ENCODE results near the gene MAGEB2. TPM values are rescaled to one million over a fixed set of nuclear protein-coding genes. Genes with fewer than 3 reads are reported as not detected.

The MAGEB2 gene
- polyA plus RNA-seq, 1 donor from 2014 or later: not detected

- H3F3A ChIP-seq (ENCODE audit: insufficient read depth, low read length, poor library complexity, severe bottlenecking): no peaks in the 10 kb centered on the region
- H3K27me3 ChIP-seq (ENCODE audit: insufficient read depth, low read depth, low read length): no peaks in the 10 kb centered on the region
- H4K20me1 ChIP-seq (ENCODE audit: insufficient read depth): no peaks in the 10 kb centered on the region
- no peaks in the 10 kb centered on the region for H3K36me3 ChIP-seq (ENCODE audit: insufficient read depth, low read length)
- H3K9ac ChIP-seq (ENCODE audit: low read length): no peak overlapping the region
- no peaks in the 10 kb centered on the region for H3K9me3 ChIP-seq (ENCODE audit: low read length)
- H3K4me3 ChIP-seq (ENCODE audit: low read length): no peak overlapping the region
- H2AFZ ChIP-seq (ENCODE audit: low read depth, low read length): no peak overlapping the region
- no peak for TF ChIP-seq MXI1 (conservative IDR thresholded peaks at IDR 0.05; ENCODE audit: poor library complexity, severe bottlenecking)
- TF ChIP-seq TAF1 (IDR thresholded peaks at IDR 0.05; ENCODE audit: low read depth): no peak
- TF ChIP-seq RAD21 (conservative IDR thresholded peaks at IDR 0.05): no peak
- TF ChIP-seq CTCF (IDR thresholded peaks at IDR 0.05; ENCODE audit: poor library complexity, severe bottlenecking): no peak
- no peak for TF ChIP-seq EP300 (conservative IDR thresholded peaks at IDR 0.05; ENCODE audit: poor library complexity, severe bottlenecking)
- no peak for TF ChIP-seq EZH2 (IDR thresholded peaks at IDR 0.05; ENCODE audit: borderline replicate concordance, insufficient read depth, low read length, poor library complexity, severe bottlenecking)
- no peak for TF ChIP-seq REST (IDR thresholded peaks at IDR 0.05; ENCODE audit: borderline replicate concordance)
- no peak for TF ChIP-seq POLR2AphosphoS5 (IDR thresholded peaks at IDR 0.05)
- TF ChIP-seq SMC3 (conservative IDR thresholded peaks at IDR 0.05; ENCODE audit: poor library complexity): no peak
- no peak overlapping the region for H3K27ac ChIP-seq (ENCODE audit: low read length)
- no peaks in the 10 kb centered on the region for H3K79me2 ChIP-seq (replicated peaks; ENCODE audit: insufficient read depth, low read length)
- H3K4me2 ChIP-seq (ENCODE audit: low read length): no peak overlapping the region
- no peaks in the 10 kb centered on the region for H3K9me2 ChIP-seq (ENCODE audit: insufficient read depth, low read length)
These were observed 9.2 kb downstream of the MAGEB2 start for GRCh38 chrX:30224536-30224935.

GRCh38 chrX:30228526-30228925 is 13.2 kb downstream of the MAGEB2 start:
- Histone ChIP-seq H3K4me3 (ENCODE audit: low read length) (no peak overlapping the region), H3F3A (ENCODE audit: insufficient read depth, low read length, poor library complexity, severe bottlenecking) (no peaks in the 10 kb centered on the region), H2AFZ (ENCODE audit: low read depth, low read length) (no peak overlapping the region), H3K9me3 (ENCODE audit: low read length) (no peaks in the 10 kb centered on the region), H3K4me2 (ENCODE audit: low read length) (no peak overlapping the region), H3K36me3 (ENCODE audit: insufficient read depth, low read length) (no peaks in the 10 kb centered on the region), H4K20me1 (ENCODE audit: insufficient read depth) (no peaks in the 10 kb centered on the region), H3K27me3 (ENCODE audit: insufficient read depth, low read depth, low read length) (no peaks in the 10 kb centered on the region), H3K79me2 (replicated peaks; ENCODE audit: insufficient read depth, low read length) (no peaks in the 10 kb centered on the region), H3K9ac (ENCODE audit: low read length) (no peak overlapping the region), H3K27ac (ENCODE audit: low read length) (no peak overlapping the region), H3K9me2 (ENCODE audit: insufficient read depth, low read length) (no peaks in the 10 kb centered on the region)
- TF ChIP-seq CTCF (IDR thresholded peaks at IDR 0.05; ENCODE audit: poor library complexity, severe bottlenecking) (no peak), TAF1 (IDR thresholded peaks at IDR 0.05; ENCODE audit: low read depth) (no peak), SMC3 (conservative IDR thresholded peaks at IDR 0.05; ENCODE audit: poor library complexity) (no peak), EZH2 (IDR thresholded peaks at IDR 0.05; ENCODE audit: borderline replicate concordance, insufficient read depth, low read length, poor library complexity, severe bottlenecking) (no peak), MXI1 (conservative IDR thresholded peaks at IDR 0.05; ENCODE audit: poor library complexity, severe bottlenecking) (no peak), REST (IDR thresholded peaks at IDR 0.05; ENCODE audit: borderline replicate concordance) (no peak), RAD21 (conservative IDR thresholded peaks at IDR 0.05) (no peak), EP300 (conservative IDR thresholded peaks at IDR 0.05; ENCODE audit: poor library complexity, severe bottlenecking) (no peak), POLR2AphosphoS5 (IDR thresholded peaks at IDR 0.05) (no peak)
